GM12874 (cell line): ENCODE results near the gene AUTS2.

ENCODE experiments used
- CTCF ChIP-seq: IDR thresholded peaks from 2 replicates; pipeline ENCODE4 v1.5.1; 2011; ENCODE audit warnings: low read depth, mild to moderate bottlenecking, control low read depth, low read length, moderate library complexity; ENCODE audit not compliant: insufficient read depth

AUTS2 gene

GRCh38 chr7:69817121-69817520 lies 218.8 kb downstream of the AUTS2 start:
- TF ChIP-seq CTCF: no peak

- TF ChIP-seq CTCF: no peak
Measured at GRCh38 chr7:69817841-69818635, 219.8 kb downstream of the AUTS2 start.

- no peak for TF ChIP-seq CTCF
Measured at GRCh38 chr7:69818636-69819332, 220.5 kb downstream of the AUTS2 start.

- TF ChIP-seq CTCF: no peak
Measured at GRCh38 chr7:69819333-69819705, 221.0 kb downstream of the AUTS2 start.

GRCh38 chr7:69820479-69821192 lies 222.4 kb downstream of the AUTS2 start:
- TF ChIP-seq CTCF: no peak

GRCh38 chr7:69822386-69822785 lies 224.1 kb downstream of the AUTS2 start:
- TF ChIP-seq CTCF: no peak

- TF ChIP-seq CTCF: no peak
Measured at GRCh38 chr7:69823151-69823744, 225.0 kb downstream of the AUTS2 start.
